HCT116 (cell line): Measurements from ENCODE around the gene MSRB3. TPM values are rescaled to one million over a fixed set of nuclear protein-coding genes. Genes with fewer than 3 reads are reported as not detected.
A peak's percentile ranks its signal among the peaks of the same experiment; 100 is the strongest.

Experiments
- ATAC-seq: fragments of 200-7000 bp; cut with Tn5 transposase; 2 replicates; pipeline ENCODE4 v1.9.1; 2020; ENCODE audit warnings: mild to moderate bottlenecking, moderate library complexity
- BruUV-seq: library from RNA; stranded (reverse); fragments of 400-500 nt; replicated peaks from 2 replicates; lab custom pipeline; 2021; lab: Mats Ljungman, UMichigan
- CTCF ChIA-PET: fragments of 300-600 bp; sonication (Branson Sonifier 250); formaldehyde crosslinking; loops from one replicate; lab custom pipeline; 2021; ENCODE audit warnings: antibody characterized with exemption; lab: Charles Lee
- POLR2A ChIA-PET: fragments of 300-600, 350-600 bp; sonication (Branson Sonifier 250); formaldehyde crosslinking; loops from one replicate; lab custom pipeline; 2021; ENCODE audit warnings: antibody characterized with exemption; lab: Charles Lee
- RAD21 ChIA-PET, 2 experiments: fragments of 300-600 bp; sonication (Branson Sonifier 250); formaldehyde crosslinking; loops; one replicate each; lab custom pipeline; 2023; ENCODE audit warnings: low total read pairs in 2 of 2; ENCODE audit not compliant: uncharacterized antibody in 2 of 2, unreplicated experiment in 2 of 2, low non-redundant PET in 1 of 2; lab: Charles Lee
- DNase-seq: peaks from one replicate; pipeline ENCODE4 v3.0.0-alpha.2; 2010; ENCODE audit warnings: low read depth, low spot score
- H2AFZ ChIP-seq: fragments of 200-600 bp; shearing (Covaris generic), sonication (generic); 2 replicates; pipeline ENCODE4 v1.6.1; 2017; ENCODE audit warnings: low read depth, mixed run types, mixed read lengths, antibody characterized with exemption, low read length; ENCODE audit not compliant: poor library complexity, severe bottlenecking
- H3K27ac ChIP-seq: 2 replicates; pipeline ENCODE4 v1.5.1; 2012; ENCODE audit warnings: low read depth, low read length
- H3K27me3 ChIP-seq: fragments of 200-600 bp; sonication (generic); 2 replicates; pipeline ENCODE4 v1.6.1; 2016; ENCODE audit warnings: mixed run types, low read length, mixed read lengths; ENCODE audit not compliant: insufficient read depth
- H3K36me3 ChIP-seq, 2 experiments: fragments of 200-500 bp in 1 of 2; fragments of 200-600 bp in 1 of 2; sonication (Bioruptor generic) in 1 of 2; sonication (generic) in 1 of 2; 2 replicates each; pipeline versions ENCODE4 v1.5.1 to v1.6.1; 2014 to 2016; ENCODE audit warnings: low read length in 2 of 2, inconsistent platforms in 1 of 2, mixed read lengths in 1 of 2, mixed run types in 1 of 2; ENCODE audit not compliant: insufficient read depth in 2 of 2, control insufficient read depth in 1 of 2
- H3K4me1 ChIP-seq, 2 experiments: fragments of 200-600 bp in 1 of 2; sonication (generic) in 1 of 2; 2 replicates each; pipeline versions ENCODE4 v1.5.1 to v1.6.1; 2012 to 2017; ENCODE audit warnings: low read length in 2 of 2, inconsistent platforms in 1 of 2, mild to moderate bottlenecking in 1 of 2, mixed read lengths in 1 of 2, mixed run types in 1 of 2, moderate library complexity in 1 of 2; ENCODE audit not compliant: insufficient read depth in 2 of 2, control insufficient read depth in 1 of 2
- H3K4me2 ChIP-seq: fragments of 200-600 bp; sonication (generic); 2 replicates; pipeline ENCODE4 v1.6.1; 2017; ENCODE audit warnings: mixed run types, low read length, mixed read lengths
- H3K4me3 ChIP-seq, 2 experiments: fragments of 200-600 bp in 1 of 2; sonication (generic) in 1 of 2; replicated peaks in 1 of 2; 2 replicates each; pipeline ENCODE4 v1.5.1; 2011 to 2016; ENCODE audit warnings: low read length in 2 of 2, control low read depth in 1 of 2, low read depth in 1 of 2, mild to moderate bottlenecking in 1 of 2, mixed read lengths in 1 of 2, mixed run types in 1 of 2
- H3K79me2 ChIP-seq: fragments of 200-600 bp; sonication (generic); 2 replicates; pipeline ENCODE4 v1.6.1; 2017; ENCODE audit warnings: mild to moderate bottlenecking, mixed run types, low read length, moderate library complexity, mixed read lengths; ENCODE audit not compliant: insufficient read depth
- H3K9ac ChIP-seq: fragments of 200-600 bp; sonication (generic); 2 replicates; pipeline ENCODE4 v1.6.1; 2016; ENCODE audit warnings: low read length, mixed read lengths
- H3K9me2 ChIP-seq: fragments of 200-600 bp; sonication (generic), shearing (Covaris generic); 2 replicates; pipeline ENCODE4 v1.6.1; 2017; ENCODE audit warnings: mixed run types, mild to moderate bottlenecking, moderate library complexity; ENCODE audit not compliant: insufficient read depth
- H3K9me3 ChIP-seq, 2 experiments: fragments of 200-500 bp in 1 of 2; fragments of 200-600 bp in 1 of 2; sonication (Bioruptor generic) in 1 of 2; sonication (generic) in 1 of 2; 2 replicates each; pipeline ENCODE4 v1.6.1; 2014 to 2017; ENCODE audit warnings: low read length in 2 of 2, mixed read lengths in 2 of 2, inconsistent platforms in 1 of 2, low read depth in 1 of 2, mild to moderate bottlenecking in 1 of 2, mixed run types in 1 of 2, moderate library complexity in 1 of 2; ENCODE audit not compliant: control insufficient read depth in 1 of 2, insufficient read depth in 1 of 2
- H4K20me1 ChIP-seq: fragments of 200-600 bp; sonication (generic), shearing (Covaris generic); 2 replicates; pipeline ENCODE4 v1.6.1; 2017; ENCODE audit warnings: mixed run types, mild to moderate bottlenecking, moderate library complexity; ENCODE audit not compliant: insufficient read depth
- CBX3 ChIP-seq: IDR thresholded peaks from 2 replicates; pipeline ENCODE4 v1.6.1; 2012; ENCODE audit warnings: low read depth
- CEBPB ChIP-seq: IDR thresholded peaks from 2 replicates; pipeline ENCODE4 v1.6.1; 2012; ENCODE audit warnings: low read depth
- CTCF ChIP-seq, 3 experiments: fragments of 200-600 bp in 1 of 3; sonication (generic) in 1 of 3; IDR thresholded peaks in 2 of 3; conservative IDR thresholded peaks in 1 of 3; 2 replicates each; pipeline ENCODE4 v1.5.1; 2012 to 2017; ENCODE audit warnings: low read depth in 2 of 3, low read length in 2 of 3, antibody characterized with exemption in 1 of 3, borderline replicate concordance in 1 of 3, control low read depth in 1 of 3, mild to moderate bottlenecking in 1 of 3, mixed read lengths in 1 of 3, mixed run types in 1 of 3, moderate library complexity in 1 of 3; ENCODE audit not compliant: insufficient read depth in 1 of 3
- EGR1 ChIP-seq: IDR thresholded peaks from 2 replicates; pipeline ENCODE4 v1.6.1; 2012; ENCODE audit warnings: low read depth
- EZH2phosphoT487 ChIP-seq: fragments of 200-600 bp; IDR thresholded peaks from 2 replicates; pipeline ENCODE4 v1.6.1; 2018; ENCODE audit warnings: antibody characterized with exemption, borderline replicate concordance
- FOSL1 ChIP-seq: IDR thresholded peaks from 2 replicates; pipeline ENCODE4 v1.6.1; 2012; ENCODE audit warnings: low read depth
- JUND ChIP-seq: IDR thresholded peaks from 2 replicates; pipeline ENCODE4 v1.6.1; 2012
- POLR2A ChIP-seq: IDR thresholded peaks from 2 replicates; pipeline ENCODE4 v1.7.0; 2011; ENCODE audit warnings: borderline replicate concordance; ENCODE audit not compliant: insufficient read depth, insufficient read length; ENCODE audit errors: extremely low read depth
- RAD21 ChIP-seq: IDR thresholded peaks from 2 replicates; pipeline ENCODE4 v1.6.1; 2012; ENCODE audit warnings: low read depth, mild to moderate bottlenecking
- TCF7L2 ChIP-seq: IDR thresholded peaks from 2 replicates; pipeline ENCODE4 v1.7.0; 2011; ENCODE audit warnings: borderline replicate concordance, inconsistent platforms; ENCODE audit not compliant: insufficient read depth, insufficient read length; ENCODE audit errors: extremely low read depth
- YY1 ChIP-seq: IDR thresholded peaks from 2 replicates; pipeline ENCODE4 v1.6.1; 2011; ENCODE audit warnings: low read length, low read depth, moderate library complexity, mild to moderate bottlenecking; ENCODE audit not compliant: insufficient replicate concordance; ENCODE audit errors: extremely low read depth
- intact Hi-C: fragments of 100-400 bp; cut with micrococcal nuclease; formaldehyde crosslinking; loops from 2 replicates; pipeline ENCODE4 v1.10.0; 2022
- total RNA-seq: library from RNA; stranded (reverse); gene quantifications from one replicate; pipeline ENCODE4 v1.2.1, GENCODE V29; 2021; ENCODE audit not compliant: unreplicated experiment
- TF ChIP-seq, protein P1 (sequence below): IDR thresholded peaks from 2 replicates; pipeline ENCODE4 v1.6.1; 2012; ENCODE audit warnings: low read depth
- TF ChIP-seq, protein P2 (sequence below): IDR thresholded peaks from 2 replicates; pipeline ENCODE4 v1.6.1; 2012
- TF ChIP-seq, protein P3 (sequence below): IDR thresholded peaks from 2 replicates; pipeline ENCODE4 v1.6.1; 2012

The MSRB3 gene
- total RNA-seq, 1 experiment from 2014 or later: 8.2 TPM

GRCh38 chr12:65279369-65280112 is 1.1 kb downstream of the MSRB3 start:
- H3K27me3 ChIP-seq: no peaks in the 10 kb centered on the region
- no peaks in the 10 kb centered on the region for H4K20me1 ChIP-seq
- peaks cover 3 to 8% of the 10 kb centered on the region in 2 experiments; a peak in 2 of 4 replicates for H3K4me1 ChIP-seq
- H3K9ac ChIP-seq: peak overlapping the region; percentile 48
- ChIA-PET POLR2A (no interaction called here), RAD21 (no interaction called here), CTCF (no interaction called here)
- no peak overlapping the region for H2AFZ ChIP-seq
- no peaks in the 10 kb centered on the region for H3K9me2 ChIP-seq
- DNase-seq: no peak
- H3K4me2 ChIP-seq: peak overlapping the region; percentile 91
- no peaks in the 10 kb centered on the region for H3K36me3 ChIP-seq
- H3K4me3 ChIP-seq: peak overlapping the region; percentile 65 to 74
- no TSS peak for BruUV-seq
- intact Hi-C loops: no loop called here
- H3K27ac ChIP-seq: peak overlapping the region; percentile 8; the same call in 1 of the 2 replicates
- no peaks in the 10 kb centered on the region for H3K9me3 ChIP-seq
- no peak for TF ChIP-seq JUND
- no peak for TF ChIP-seq POLR2A
- TF ChIP-seq RAD21: no peak
- no peak for ATAC-seq
- H3K79me2 ChIP-seq: no peaks in the 10 kb centered on the region

DNA sequence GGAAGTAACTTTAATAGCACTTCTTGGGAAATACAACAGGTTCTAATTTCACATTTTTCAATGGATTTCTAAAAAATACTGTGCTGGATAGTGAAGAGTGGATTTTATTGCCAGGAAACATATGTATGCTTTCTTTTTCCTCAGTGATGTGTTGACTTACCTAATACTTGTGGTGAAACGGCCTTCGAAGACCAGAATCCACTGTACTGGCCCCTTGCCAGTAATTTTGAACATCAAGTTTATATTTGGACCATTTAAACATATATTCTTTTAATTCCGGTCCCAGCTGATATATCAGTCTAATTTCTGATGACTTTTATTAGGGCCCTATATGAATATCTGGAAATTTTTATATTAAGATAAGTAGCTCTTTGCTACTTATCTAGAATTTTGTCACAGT is 1.8 kb downstream of the MSRB3 start:
- Histone ChIP-seq H4K20me1 (no peaks in the 10 kb centered on the region), H3K4me2 (no peak overlapping the region), H3K9ac (no peak overlapping the region), H3K79me2 (no peaks in the 10 kb centered on the region), H3K4me1 (peaks cover 3 to 8% of the 10 kb centered on the region in 2 experiments; a peak in 2 of 4 replicates), H3K27me3 (no peaks in the 10 kb centered on the region), H3K27ac (no peak overlapping the region), H2AFZ (no peak overlapping the region), H3K9me3 (no peaks in the 10 kb centered on the region), H3K36me3 (no peaks in the 10 kb centered on the region), H3K4me3 (no peak overlapping the region), H3K9me2 (no peaks in the 10 kb centered on the region)
- BruUV-seq: no TSS peak
- POLR2A ChIA-PET: no interaction called here
- ATAC-seq (no peak), DNase-seq (no peak)
- RAD21 ChIA-PET: no interaction called here
- intact Hi-C loops: no loop called here
- CTCF ChIA-PET: no interaction called here
- TF ChIP-seq, protein P1, sequence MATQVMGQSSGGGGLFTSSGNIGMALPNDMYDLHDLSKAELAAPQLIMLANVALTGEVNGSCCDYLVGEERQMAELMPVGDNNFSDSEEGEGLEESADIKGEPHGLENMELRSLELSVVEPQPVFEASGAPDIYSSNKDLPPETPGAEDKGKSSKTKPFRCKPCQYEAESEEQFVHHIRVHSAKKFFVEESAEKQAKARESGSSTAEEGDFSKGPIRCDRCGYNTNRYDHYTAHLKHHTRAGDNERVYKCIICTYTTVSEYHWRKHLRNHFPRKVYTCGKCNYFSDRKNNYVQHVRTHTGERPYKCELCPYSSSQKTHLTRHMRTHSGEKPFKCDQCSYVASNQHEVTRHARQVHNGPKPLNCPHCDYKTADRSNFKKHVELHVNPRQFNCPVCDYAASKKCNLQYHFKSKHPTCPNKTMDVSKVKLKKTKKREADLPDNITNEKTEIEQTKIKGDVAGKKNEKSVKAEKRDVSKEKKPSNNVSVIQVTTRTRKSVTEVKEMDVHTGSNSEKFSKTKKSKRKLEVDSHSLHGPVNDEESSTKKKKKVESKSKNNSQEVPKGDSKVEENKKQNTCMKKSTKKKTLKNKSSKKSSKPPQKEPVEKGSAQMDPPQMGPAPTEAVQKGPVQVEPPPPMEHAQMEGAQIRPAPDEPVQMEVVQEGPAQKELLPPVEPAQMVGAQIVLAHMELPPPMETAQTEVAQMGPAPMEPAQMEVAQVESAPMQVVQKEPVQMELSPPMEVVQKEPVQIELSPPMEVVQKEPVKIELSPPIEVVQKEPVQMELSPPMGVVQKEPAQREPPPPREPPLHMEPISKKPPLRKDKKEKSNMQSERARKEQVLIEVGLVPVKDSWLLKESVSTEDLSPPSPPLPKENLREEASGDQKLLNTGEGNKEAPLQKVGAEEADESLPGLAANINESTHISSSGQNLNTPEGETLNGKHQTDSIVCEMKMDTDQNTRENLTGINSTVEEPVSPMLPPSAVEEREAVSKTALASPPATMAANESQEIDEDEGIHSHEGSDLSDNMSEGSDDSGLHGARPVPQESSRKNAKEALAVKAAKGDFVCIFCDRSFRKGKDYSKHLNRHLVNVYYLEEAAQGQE: no peak
- TF ChIP-seq, protein P2, sequence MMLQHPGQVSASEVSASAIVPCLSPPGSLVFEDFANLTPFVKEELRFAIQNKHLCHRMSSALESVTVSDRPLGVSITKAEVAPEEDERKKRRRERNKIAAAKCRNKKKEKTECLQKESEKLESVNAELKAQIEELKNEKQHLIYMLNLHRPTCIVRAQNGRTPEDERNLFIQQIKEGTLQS: no peak
- TF ChIP-seq CTCF (IDR thresholded peaks at IDR 0.05 in 2 of 3, conservative IDR thresholded peaks at IDR 0.05 in 1 of 3; ENCODE audit: borderline replicate concordance in 1 of 3, insufficient read depth in 1 of 3, low read depth in 2 of 3, low read length in 2 of 3): no peak
- TF ChIP-seq JUND: no peak
- TF ChIP-seq EGR1: no peak
- TF ChIP-seq CBX3: no peak
- no peak for TF ChIP-seq POLR2A
- no peak for TF ChIP-seq YY1
- TF ChIP-seq, protein P3, sequence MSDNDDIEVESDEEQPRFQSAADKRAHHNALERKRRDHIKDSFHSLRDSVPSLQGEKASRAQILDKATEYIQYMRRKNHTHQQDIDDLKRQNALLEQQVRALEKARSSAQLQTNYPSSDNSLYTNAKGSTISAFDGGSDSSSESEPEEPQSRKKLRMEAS: no peak
- TF ChIP-seq CEBPB: no peak
- no peak for TF ChIP-seq TCF7L2
- TF ChIP-seq FOSL1: no peak
- no peak for TF ChIP-seq EZH2phosphoT487
